Measurements from ENCODE around the gene KCTD2. TPM values are rescaled to one million over a fixed set of nuclear protein-coding genes. Genes with fewer than 3 reads are reported as not detected.
"Not testable (repeated sequence)": the region's sequence is repeated elsewhere in the genome, so short reads cannot be mapped to it uniquely, and the experiment has no call there.

KCTD2 gene
- total RNA-seq, 4 donors from 2014 or later: 25.3 to 37.7 (median 31.3) TPM

DNA sequence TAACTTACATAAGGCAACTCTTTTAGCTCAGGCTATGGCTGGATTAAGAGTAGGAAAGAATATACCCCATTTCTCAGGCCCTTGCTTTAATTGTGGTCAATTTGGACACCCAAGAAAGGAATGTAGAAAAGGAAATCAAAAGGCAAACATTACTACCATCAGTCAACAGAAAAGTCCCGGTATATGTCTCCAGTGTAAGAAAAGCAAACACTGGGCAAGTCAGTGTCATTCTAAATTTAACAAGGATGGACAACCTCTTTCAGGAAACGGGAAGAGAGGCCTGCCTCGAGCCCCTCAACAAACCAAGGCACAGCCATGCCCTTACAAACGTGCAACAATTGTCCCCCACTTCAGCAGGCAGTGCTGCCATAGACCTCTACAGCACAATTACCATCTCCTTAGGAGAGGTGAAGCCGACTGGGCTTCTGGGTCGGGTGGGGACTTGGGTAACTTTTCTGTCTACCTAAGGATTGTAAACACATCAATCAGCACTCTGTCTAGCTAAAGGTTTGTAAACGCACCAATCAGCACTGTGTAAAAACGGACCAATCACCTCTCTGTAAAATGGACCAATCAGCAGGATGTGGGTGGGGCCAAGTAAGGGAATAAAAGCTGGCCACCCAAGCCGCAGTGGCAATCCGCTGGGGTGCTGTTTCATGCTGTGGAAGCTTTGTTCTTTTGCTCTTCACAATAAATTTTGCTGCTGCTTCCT lies 22.2 kb upstream of the KCTD2 start:
- WGBS: 89% methylated on average over 10 of the region's 10 CpGs
- Histone ChIP-seq H3K4me1 (peaks cover 19% of the 10 kb centered on the region), H3K9me3 (no peaks in the 10 kb centered on the region), H3K27ac (no peak overlapping the region), H3K27me3 (no peaks in the 10 kb centered on the region), H3K4me3 (no peak overlapping the region), H3K36me3 (peaks cover 27% of the 10 kb centered on the region)
- no peak for TF ChIP-seq EP300 (IDR thresholded peaks at IDR 0.05)
- TF ChIP-seq POLR2A (IDR thresholded peaks at IDR 0.05): no peak
- TF ChIP-seq POLR2AphosphoS5 (IDR thresholded peaks at IDR 0.05): no peak
- TF ChIP-seq, protein P1, sequence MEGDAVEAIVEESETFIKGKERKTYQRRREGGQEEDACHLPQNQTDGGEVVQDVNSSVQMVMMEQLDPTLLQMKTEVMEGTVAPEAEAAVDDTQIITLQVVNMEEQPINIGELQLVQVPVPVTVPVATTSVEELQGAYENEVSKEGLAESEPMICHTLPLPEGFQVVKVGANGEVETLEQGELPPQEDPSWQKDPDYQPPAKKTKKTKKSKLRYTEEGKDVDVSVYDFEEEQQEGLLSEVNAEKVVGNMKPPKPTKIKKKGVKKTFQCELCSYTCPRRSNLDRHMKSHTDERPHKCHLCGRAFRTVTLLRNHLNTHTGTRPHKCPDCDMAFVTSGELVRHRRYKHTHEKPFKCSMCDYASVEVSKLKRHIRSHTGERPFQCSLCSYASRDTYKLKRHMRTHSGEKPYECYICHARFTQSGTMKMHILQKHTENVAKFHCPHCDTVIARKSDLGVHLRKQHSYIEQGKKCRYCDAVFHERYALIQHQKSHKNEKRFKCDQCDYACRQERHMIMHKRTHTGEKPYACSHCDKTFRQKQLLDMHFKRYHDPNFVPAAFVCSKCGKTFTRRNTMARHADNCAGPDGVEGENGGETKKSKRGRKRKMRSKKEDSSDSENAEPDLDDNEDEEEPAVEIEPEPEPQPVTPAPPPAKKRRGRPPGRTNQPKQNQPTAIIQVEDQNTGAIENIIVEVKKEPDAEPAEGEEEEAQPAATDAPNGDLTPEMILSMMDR (IDR thresholded peaks at IDR 0.05): no peak
- DNase-seq (ENCODE audit: low spot score in 2 of 2): no peak

DNA sequence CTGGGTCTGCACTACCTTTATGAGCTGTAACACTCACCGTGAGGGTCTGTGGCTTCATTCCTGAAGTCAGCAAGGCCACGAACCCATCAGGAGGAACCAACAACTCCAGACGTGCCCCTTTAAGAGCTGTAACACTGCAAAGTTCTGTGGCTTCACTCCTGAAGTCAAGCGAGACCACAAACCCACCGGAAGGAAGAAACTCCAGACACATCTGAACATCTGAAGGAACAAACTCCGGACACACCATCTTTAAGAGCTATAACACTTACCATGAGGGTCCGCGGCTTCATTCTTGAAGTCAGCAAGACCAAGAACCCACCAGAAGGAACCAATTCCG lies 21.7 kb upstream of the KCTD2 start:
- H3K27ac ChIP-seq; H3K9me3 ChIP-seq; DNase-seq (ENCODE audit: low spot score in 2 of 2); H3K27me3 ChIP-seq; H3K4me3 ChIP-seq: not testable (repeated sequence)
- WGBS: 90% methylated on average over 6 of the region's 9 CpGs
- Histone ChIP-seq H3K36me3 (peaks cover 23% of the 10 kb centered on the region), H3K4me1 (peaks cover 16% of the 10 kb centered on the region)

DNA sequence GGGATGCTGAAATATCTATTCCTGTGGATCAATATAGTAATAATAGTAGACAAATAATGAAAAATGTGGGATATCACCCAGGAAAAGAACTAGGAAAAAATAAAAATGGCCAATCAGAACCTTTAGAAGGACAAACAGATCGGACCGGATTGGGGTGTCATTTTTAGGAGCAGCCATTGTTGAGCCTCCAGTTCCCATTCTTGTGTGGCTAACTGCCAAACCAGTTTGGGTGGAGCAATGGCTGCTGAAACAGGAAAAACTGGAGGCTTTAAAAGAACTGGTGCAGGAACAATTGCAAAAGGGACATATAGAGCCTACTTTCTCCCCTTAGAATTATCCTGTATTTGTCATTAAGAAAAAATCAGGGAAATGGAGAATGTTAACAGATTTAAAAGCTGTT lies 20.4 kb upstream of the KCTD2 start:
- H3K9me3 ChIP-seq; H3K4me3 ChIP-seq; DNase-seq (ENCODE audit: low spot score in 2 of 2); H3K27me3 ChIP-seq: not testable (repeated sequence)
- 62% methylated on average over 2 of the region's 2 CpGs for WGBS
- peaks cover 16% of the 10 kb centered on the region for H3K4me1 ChIP-seq
- H3K27ac ChIP-seq: peak overlapping the region; percentile 4
- H3K36me3 ChIP-seq: peaks cover 10% of the 10 kb centered on the region

- H3K4me1 ChIP-seq: peaks cover 45% of the 10 kb centered on the region
- no peak overlapping the region for H3K27ac ChIP-seq
- no peaks in the 10 kb centered on the region for H3K27me3 ChIP-seq
- H3K36me3 ChIP-seq: no peaks in the 10 kb centered on the region
- no peak for DNase-seq (ENCODE audit: low spot score in 2 of 2)
- 92% methylated on average over 8 of the region's 8 CpGs for WGBS
- TF ChIP-seq POLR2AphosphoS5 (IDR thresholded peaks at IDR 0.05) (no peak), EP300 (IDR thresholded peaks at IDR 0.05) (no peak), POLR2A (IDR thresholded peaks at IDR 0.05) (no peak)
- TF ChIP-seq, protein P1 (IDR thresholded peaks at IDR 0.05): no peak
- no peaks in the 10 kb centered on the region for H3K9me3 ChIP-seq
- H3K4me3 ChIP-seq: no peak overlapping the region
Measured at GRCh38 chr17:75030161-75030560, 16.9 kb upstream of the KCTD2 start.

DNA sequence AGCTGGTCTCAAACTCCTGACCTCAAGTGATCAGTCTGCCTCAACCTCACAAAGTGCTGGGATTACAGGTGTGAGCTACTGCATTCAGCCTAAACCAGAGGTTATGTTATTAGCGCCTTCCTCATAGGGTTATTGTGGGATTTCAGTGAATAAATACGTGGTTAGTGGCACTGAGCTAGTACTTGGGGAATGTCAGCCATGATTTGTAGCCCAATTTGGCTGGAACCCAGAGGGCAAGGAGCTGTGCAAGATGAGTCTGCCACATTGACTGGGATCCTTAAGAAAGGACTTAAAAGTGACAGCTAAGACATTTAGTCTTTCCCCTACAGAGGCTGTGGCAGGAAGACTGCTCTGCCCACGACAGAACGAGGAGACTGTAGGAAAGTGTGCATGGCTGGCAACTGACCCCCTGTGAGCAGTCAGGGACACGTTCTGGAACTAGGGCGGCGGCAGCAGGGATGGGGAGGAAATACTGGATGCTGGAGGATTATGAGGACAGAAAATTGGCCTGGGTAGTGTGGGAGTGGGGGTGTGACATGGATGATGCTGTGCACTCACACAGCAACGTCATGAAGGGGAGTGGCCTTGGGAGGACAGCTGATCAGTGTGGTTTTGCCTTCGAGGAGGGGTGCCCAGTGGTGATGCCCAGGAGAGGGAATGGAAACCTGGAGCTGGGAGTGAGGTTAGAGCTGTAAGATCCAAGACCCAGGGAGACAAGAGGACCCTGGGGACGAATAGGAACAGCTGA lies 14.9 kb upstream of the KCTD2 start:
- Histone ChIP-seq H3K36me3 (no peaks in the 10 kb centered on the region), H3K27ac (peak overlapping the region; percentile 85), H3K4me1 (peaks cover 53% of the 10 kb centered on the region), H3K27me3 (no peaks in the 10 kb centered on the region), H3K9me3 (no peaks in the 10 kb centered on the region), H3K4me3 (peak overlapping the region; percentile 59)
- DNase-seq (ENCODE audit: low spot score in 2 of 2): peak; percentile 93
- WGBS: 9% methylated on average over 10 of the region's 10 CpGs
- TF ChIP-seq, protein P1 (IDR thresholded peaks at IDR 0.05): no peak
- peak in 1 of 3 donors; percentile 22 for TF ChIP-seq POLR2AphosphoS5 (IDR thresholded peaks at IDR 0.05)

DNA sequence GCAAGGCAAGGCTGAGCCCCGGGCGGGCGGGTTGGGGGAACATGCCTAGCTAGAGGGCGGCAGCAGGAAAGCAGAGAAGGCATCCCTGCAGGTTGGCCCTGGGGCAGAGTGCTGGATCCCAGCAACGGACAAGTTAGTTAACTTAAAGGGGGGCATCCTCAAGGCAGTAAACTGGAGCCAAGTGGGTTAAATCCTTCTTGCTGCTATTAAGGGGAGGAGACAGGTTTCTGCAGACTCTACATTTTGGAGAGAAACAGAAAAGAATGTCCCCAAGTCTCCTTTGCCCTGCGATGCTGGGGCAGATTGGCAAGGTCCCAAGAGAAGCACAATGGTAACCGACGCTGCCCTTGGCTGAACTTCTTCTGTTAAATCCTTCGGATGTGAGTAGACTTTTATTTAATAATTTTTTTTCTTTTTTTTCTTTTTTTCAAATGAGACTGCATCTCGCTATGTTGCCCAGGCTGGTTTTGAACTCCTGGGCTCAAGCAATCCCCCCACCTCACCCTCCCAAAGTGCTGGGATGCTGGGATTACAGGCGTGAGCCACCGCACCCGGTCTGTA lies 14.2 kb upstream of the KCTD2 start:
- Histone ChIP-seq H3K36me3 (peaks cover 1% of the 10 kb centered on the region), H3K27me3 (no peaks in the 10 kb centered on the region), H3K4me1 (peaks cover 46% of the 10 kb centered on the region), H3K27ac (peak overlapping the region; percentile 85), H3K4me3 (peak overlapping the region; percentile 59), H3K9me3 (no peaks in the 10 kb centered on the region)
- no peak for DNase-seq (ENCODE audit: low spot score in 2 of 2)
- WGBS: 2% methylated on average over 13 of the region's 13 CpGs
- TF ChIP-seq, protein P1 (IDR thresholded peaks at IDR 0.05): no peak
- TF ChIP-seq EP300 (IDR thresholded peaks at IDR 0.05) (no peak), POLR2AphosphoS5 (IDR thresholded peaks at IDR 0.05) (no peak), POLR2A (IDR thresholded peaks at IDR 0.05) (no peak)

Data from suprapubic skin (tissue), 4 donors.